ENCODE results near the gene ABHD2.
"Not testable (repeated sequence)": the region's sequence is repeated elsewhere in the genome, so short reads cannot be mapped to it uniquely, and the experiment has no call there.

The ABHD2 gene

GRCh38 chr15:89087830-89088604, at the start of gene ABHD2:
Gene ABHD2 (plus strand): TSS chr15:89088456. CDS start chr15:89116328, 27,872 bp downstream.
- DNase-seq, result peak; percentile 96 to 100

GRCh38 chr15:89039142-89039541, 49.1 kb upstream of the ABHD2 start:
- no peak for DNase-seq

- DNase-seq, result no peak
Observed at GRCh38 chr15:89041507-89041906, 46.7 kb upstream of the ABHD2 start.

- DNase-seq, result no peak
Observed at GRCh38 chr15:89042387-89042786, 45.9 kb upstream of the ABHD2 start.

GRCh38 chr15:89043031-89044002, 44.9 kb upstream of the ABHD2 start:
- DNase-seq, result no peak

- not testable (repeated sequence) for DNase-seq
Observed at GRCh38 chr15:89049016-89049666, 39.1 kb upstream of the ABHD2 start.

- no peak for DNase-seq
Observed at GRCh38 chr15:89051875-89052274, 36.4 kb upstream of the ABHD2 start.

- no peak for DNase-seq
Observed at GRCh38 chr15:89052474-89052873, 35.8 kb upstream of the ABHD2 start.

GRCh38 chr15:89054873-89055272, 33.4 kb upstream of the ABHD2 start:
- no peak for DNase-seq

- DNase-seq, result peak in 1 of 2 experiments; percentile 48
Observed at GRCh38 chr15:89057506-89058133, 30.6 kb upstream of the ABHD2 start.

GRCh38 chr15:89058376-89058775, 29.9 kb upstream of the ABHD2 start:
- DNase-seq, result no peak

GRCh38 chr15:89058876-89059405, 29.3 kb upstream of the ABHD2 start:
- DNase-seq, result no peak

- DNase-seq, result no peak
Observed at GRCh38 chr15:89066280-89066679, 22.0 kb upstream of the ABHD2 start.

GRCh38 chr15:89067751-89068150, 20.5 kb upstream of the ABHD2 start:
- no peak for DNase-seq

GRCh38 chr15:89068325-89068784, 19.9 kb upstream of the ABHD2 start:
- DNase-seq, result no peak

GRCh38 chr15:89070197-89071124, 17.8 kb upstream of the ABHD2 start:
- DNase-seq, result no peak

- DNase-seq, result no peak
Observed at GRCh38 chr15:89071471-89071870, 16.8 kb upstream of the ABHD2 start.

GRCh38 chr15:89072277-89072869, 15.9 kb upstream of the ABHD2 start:
- DNase-seq, result no peak

GRCh38 chr15:89074402-89075012, 13.7 kb upstream of the ABHD2 start:
- DNase-seq, result no peak

- no peak for DNase-seq
Observed at GRCh38 chr15:89075101-89075640, 13.1 kb upstream of the ABHD2 start.

Data from cerebellar nuclear complex (tissue), 1 donor.